Fibroblast of peridontal ligament (primary cell): ENCODE measurements around the gene TLR1.
A peak's percentile ranks its signal among the peaks of the same experiment; 100 is the strongest.
"Not testable (repeated sequence)": the region's sequence is repeated elsewhere in the genome, so short reads cannot be mapped to it uniquely, and the experiment has no call there.

ENCODE experiments used
- DNase-seq: peaks from one replicate; pipeline ENCODE4 v3.0.0-alpha.2; 2010; ENCODE audit errors: extremely low read depth

The TLR1 gene

GRCh38 chr4:38805530-38806145 lies 1.0 kb upstream of the TLR1 start:
- peak; percentile 49 for DNase-seq

DNA sequence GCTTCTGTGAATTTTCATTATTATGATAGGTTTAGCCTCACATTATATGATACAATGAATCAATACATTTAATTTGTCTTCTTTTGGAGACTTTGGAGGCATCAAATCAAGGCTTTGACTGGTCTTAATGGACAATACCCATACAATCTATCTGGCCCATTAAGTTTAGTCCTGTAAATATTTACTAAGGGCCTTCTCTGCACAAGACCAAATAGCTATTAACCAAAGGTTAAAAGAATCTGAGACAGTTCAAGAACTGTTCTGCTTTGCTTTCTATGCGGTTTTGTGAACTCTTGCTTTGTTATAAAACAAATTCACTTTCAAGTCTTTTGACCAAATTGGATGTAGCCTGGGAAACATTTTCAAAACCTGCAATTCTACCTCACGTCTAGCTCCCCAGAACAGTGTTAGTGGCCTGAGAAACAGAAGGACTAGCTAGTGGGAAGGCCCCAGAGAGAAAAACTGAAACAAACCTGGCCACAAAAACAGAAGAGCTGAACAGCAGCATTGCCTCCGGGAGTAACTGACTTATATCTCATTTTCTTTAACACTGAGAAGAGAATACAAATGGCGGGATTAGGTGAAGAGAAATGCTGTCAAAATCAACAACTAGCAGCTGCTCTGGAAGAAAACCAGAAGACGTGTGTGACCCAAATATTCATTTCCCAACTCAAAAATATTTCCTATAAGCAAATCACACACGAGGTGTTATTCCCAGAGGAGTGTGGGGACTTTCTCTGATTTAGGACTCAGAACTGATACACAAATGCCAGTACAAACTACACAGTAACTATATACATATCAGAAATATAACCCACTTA lies 548 bp downstream of the TLR1 start:
- DNase-seq = peak; percentile 13

- DNase-seq = no peak
Measured at GRCh38 chr4:38802561-38803355, 1.8 kb downstream of the TLR1 start.

DNA sequence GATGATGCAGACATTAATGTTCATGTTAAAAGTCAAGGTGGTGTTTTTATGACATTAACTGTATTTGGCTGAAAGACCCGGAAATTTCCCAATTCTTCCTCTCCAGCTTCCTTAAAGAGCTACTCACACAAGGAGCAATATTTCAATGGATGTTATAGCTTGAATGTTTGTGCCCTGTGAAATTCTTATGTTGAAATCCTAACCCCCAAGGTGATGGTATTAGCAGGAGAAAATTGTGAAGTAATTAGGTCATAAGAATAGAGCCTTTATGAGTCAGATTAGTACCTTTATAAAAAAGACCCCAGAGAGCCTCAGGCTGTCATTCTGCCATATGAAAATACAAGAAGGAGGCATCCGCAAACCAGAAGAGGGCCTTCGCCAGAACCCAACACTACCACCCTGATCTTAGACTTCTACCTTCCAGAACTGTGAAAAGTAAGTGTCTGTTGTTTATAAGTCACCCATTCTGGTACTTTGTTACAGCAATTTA lies 3.6 kb downstream of the TLR1 start:
- DNase-seq = no peak

GRCh38 chr4:38800366-38800765 lies 4.2 kb downstream of the TLR1 start:
- no peak for DNase-seq

- no peak for DNase-seq
Measured at GRCh38 chr4:38795087-38795486, 9.5 kb downstream of the TLR1 start.

DNA sequence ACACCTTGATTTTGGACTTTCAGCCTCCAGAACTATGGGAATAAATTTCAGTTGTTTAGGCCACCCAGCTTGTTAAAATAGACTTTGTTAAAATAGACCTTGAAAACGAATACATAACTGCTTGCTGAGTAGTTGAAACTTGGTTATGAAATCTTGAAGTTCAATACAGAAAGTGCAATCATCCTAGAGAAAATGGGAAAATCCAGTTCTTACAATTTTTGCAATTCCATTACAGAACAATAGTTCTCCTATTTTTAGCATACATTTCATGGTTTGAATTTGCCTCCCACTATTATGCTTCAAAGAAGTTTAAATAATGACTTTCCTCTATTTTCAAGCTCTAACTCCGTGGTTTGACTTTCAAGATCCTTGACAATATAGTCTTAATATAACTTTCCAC lies 10.5 kb downstream of the TLR1 start:
- no peak for DNase-seq

- no peak for DNase-seq
Measured at GRCh38 chr4:38791010-38791409, 13.6 kb downstream of the TLR1 start.

DNA sequence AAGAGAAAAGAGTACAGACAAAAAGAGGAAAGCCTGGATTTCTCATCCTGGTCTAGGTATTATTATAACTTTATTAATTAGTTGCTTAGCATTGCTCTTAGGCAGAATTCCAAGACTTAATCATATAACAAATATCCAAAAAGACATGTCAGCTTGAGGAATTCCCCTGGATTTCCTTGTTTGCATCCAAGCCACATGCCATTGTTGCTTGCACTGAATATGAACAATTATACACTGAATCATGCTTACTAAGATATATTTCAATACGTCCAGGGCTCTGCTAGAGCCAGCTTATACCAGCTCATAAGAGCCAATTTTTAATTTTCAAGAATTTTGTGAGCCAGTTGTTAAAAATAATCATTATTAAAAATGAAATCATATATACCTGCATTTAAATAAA lies 16.3 kb downstream of the TLR1 start:
- DNase-seq = peak; percentile 18

- DNase-seq = no peak
Measured at GRCh38 chr4:38787693-38788092, 16.9 kb downstream of the TLR1 start.

GRCh38 chr4:38785901-38786402 lies 18.6 kb downstream of the TLR1 start:
- no peak for DNase-seq

- no peak for DNase-seq
Measured at GRCh38 chr4:38785041-38785790, 19.4 kb downstream of the TLR1 start.

GRCh38 chr4:38784141-38784540 lies 20.4 kb downstream of the TLR1 start:
- no peak for DNase-seq

GRCh38 chr4:38783109-38783460 lies 21.5 kb downstream of the TLR1 start:
- DNase-seq = no peak

- peak; percentile 67 for DNase-seq
Measured at GRCh38 chr4:38782452-38783108, 22.0 kb downstream of the TLR1 start, which contains the start of gene TLR10. Gene TLR10 (minus strand): TSS chr4:38782990. CDS start chr4:38775590, 7,400 bp downstream.

DNA sequence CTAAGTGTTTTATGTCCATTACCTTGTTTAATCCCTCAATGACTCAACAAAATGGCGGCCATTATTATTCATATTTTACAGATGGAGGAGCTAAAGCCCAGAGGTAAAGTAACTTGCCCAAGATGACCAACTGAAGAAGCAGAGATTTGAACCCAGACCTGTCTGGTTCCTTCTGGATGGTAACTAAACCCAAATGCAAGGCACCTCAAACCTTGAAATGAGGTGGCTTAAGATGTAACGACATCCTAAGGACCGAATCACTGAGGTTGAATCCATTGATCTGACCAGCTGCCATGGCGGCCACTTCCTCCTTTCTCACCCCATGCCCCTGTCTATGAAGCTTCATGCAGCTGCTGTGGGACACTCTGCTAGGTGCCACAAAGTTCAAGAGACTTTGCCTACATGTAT lies 22.7 kb downstream of the TLR1 start:
- no peak for DNase-seq

DNA sequence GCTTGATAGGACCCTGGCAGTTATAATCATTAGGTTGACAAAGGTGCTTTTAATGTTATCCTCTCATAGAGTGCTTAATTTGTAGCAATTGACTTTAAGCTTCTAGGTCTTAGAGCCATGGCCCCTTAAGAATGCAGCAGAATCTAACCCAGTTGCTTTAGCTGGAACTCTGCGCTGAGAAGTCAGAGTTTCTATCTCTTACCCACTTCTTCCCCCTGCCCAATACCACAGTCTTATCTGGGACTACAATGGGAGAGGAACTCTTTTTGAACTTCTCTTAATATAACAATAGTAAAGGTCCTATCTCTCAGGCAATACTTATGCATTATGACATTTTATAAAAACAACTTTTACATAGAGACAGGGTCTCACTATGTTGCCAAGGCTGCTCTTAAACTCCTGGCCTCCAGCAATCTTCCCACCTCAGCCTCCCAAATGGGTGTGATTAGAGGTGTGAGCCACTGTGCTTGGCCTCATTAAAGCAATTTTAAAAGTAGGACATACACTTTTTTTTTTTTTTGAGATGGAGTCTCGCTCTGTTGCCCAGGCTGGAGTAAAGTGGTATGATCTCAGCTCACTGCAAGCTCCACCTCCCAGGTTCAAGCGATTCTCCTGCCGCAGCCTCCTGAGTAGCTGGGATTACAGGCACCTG lies 23.6 kb downstream of the TLR1 start:
- DNase-seq = no peak

DNA sequence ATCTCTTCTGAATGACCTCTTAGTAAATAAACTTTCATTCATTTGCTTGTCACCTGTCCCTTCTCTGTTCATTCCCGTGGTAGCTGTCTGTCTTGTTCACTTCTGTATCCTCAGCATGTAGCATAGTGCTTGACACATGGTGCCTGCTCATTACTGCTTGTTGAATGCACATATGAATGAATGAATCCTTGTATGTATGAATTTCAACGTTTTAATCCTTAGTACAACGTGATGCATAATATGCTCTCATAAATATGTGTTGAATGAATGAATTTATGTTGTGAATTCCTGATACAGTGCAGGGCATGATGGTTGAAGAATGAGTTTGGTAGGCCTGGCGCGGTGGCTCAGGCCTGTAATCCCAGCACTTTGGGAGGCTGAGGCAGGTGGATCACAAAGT lies 24.8 kb downstream of the TLR1 start:
- no peak for DNase-seq

GRCh38 chr4:38777925-38778324 lies 26.7 kb downstream of the TLR1 start:
- DNase-seq = not testable (repeated sequence)

GRCh38 chr4:38775326-38775725 lies 29.3 kb downstream of the TLR1 start:
- no peak for DNase-seq
